HG03457 (cell line): ENCODE data around the gene LMAN2.

Experiments
- ATAC-seq: cut with Tn5 transposase; IDR thresholded peaks from one replicate; pipeline ENCODE4 v1.9.1; 2021; ENCODE audit warnings: moderate number of reproducible peaks; ENCODE audit not compliant: unreplicated experiment

The LMAN2 gene

DNA sequence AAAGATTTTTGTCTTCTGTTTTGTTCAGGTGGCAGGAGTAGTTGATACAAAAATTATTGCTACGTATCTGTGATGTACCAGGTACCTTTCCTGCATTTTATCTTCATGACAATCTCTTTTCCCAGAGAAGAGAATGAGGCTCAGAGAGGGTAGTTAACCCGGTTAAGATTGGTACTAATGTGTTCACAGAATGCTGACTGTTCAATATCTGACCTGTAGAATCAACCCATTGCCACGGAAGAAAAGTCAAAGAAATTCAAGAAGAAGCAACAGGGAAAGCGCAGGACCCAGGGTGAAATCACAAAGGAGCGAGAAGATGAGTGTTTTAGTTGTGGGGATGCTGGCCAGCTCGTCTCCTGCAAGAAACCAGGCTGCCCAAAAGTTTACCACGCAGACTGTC is 59.7 kb downstream of the LMAN2 start:
- ATAC-seq = no peak

DNA sequence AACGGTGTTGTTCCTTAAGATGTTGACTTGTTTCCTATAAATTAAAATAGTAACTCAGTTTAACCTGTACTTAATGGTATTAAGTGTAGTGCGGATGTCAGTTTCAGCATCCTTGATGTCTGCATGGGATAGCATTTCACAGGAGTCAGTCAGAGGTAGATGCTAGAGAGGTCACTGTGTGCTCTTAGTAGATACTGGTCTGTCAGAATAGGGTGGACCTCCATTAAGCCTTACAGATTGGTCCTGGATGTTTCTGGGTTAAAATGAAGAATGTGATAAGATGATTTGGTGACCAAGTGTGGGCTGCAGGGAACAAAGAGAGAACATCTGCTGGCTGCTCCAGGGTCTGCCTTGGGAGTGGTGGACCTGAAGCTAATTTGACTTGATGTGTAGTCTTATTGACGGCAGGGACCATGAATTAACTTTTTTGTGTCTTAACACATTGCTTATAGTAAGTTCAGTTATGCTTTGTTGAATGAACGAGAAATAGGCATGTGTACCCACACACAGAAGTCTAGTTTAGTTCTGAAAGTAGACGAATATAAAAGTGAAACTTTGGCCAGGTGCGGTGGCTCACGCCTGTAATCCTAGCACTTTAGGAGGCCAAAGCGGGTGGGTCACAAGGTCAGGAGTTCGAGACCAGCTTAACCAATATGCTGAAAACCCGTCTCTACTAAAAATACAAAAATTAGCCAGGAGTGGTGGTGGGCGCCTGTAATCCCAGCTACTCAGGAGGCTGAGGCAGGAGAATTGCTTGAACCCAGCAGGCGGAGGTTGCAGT is 60.5 kb downstream of the LMAN2 start:
- ATAC-seq = no peak

DNA sequence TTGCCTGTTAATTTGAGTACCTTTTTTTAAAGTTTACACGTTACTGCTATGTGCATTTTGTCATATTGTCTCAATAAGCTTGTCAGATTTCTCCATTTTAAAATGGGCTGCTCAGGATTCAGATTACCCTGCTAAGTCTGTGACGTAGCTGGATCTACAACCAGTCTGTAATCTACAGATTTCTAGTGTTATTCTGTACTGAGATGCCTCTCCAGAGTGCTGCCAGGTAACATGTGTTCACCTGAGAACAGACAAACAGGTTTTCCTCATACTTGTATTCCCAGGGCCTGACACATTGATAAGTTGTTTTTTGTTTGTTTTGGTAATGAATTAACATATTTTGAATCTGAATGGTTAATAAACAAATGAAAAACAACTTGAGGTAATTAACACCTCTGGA is 63.3 kb downstream of the LMAN2 start:
- no peak for ATAC-seq
